GM20000 (cell line): Measurements from ENCODE around the gene HDC.

ENCODE experiments used
- DNase-seq: peaks from one replicate; pipeline ENCODE4 v3.0.0; 2012; ENCODE audit warnings: low spot score
- CTCF ChIP-seq: IDR thresholded peaks from 2 replicates; pipeline ENCODE4 v1.5.1; 2012; ENCODE audit warnings: mild to moderate bottlenecking, control low read depth; ENCODE audit errors: extremely low read depth, missing control alignments

Gene HDC

DNA sequence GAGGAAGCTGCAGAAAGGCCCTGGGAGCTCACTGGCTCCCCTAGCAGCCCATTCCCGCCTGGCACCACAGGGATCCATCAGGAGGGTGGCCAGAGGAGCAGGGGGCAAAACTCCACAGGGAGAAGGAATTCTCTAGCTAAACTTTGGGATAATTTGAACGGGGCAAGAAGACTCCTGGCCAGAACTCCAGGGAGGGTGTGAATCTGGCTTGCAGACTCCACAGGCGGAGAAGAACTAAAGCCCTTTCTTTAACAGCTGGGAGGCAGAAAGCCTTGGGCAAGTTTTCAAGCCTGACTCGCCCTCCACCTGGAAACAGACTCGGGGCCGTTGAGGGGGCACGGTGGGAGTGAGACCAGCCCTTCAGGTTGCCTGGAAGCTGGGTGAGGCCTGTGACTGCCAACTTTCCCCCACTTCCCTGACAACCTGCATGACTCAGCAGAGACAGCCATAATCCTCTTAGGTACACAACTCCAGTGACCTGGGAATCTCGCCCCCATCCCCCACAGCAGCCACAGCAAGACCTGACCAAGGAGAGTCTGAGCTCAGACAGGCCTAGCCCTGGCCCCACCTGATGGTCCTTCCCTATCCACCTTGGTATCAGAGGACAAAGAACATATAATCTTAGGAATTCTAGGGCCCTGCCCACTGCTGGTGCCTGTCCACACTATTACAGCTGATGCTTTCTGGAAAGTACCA lies 54.9 kb downstream of the HDC start:
- TF ChIP-seq CTCF, result no peak
- no peak for DNase-seq

DNA sequence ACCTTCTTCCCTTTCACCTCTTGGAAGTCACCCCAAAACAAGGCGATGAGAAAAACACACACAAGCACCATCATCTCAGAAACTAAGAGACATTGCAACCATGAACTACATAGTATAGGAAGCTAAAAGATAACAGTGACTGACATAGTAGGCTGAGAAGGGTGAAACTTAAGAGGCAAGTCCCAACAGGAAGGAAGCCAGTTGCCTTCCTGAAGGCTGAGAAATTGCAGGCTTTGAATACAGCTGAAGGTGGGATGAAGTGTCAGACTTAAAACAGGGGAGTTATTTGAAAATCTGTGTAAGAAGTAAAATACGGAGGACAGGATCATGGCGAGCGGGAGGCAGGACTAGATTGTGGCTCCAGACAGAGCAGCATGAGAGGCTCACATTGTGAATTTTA lies 55.7 kb downstream of the HDC start:
- TF ChIP-seq CTCF, result no peak
- DNase-seq, result no peak

DNA sequence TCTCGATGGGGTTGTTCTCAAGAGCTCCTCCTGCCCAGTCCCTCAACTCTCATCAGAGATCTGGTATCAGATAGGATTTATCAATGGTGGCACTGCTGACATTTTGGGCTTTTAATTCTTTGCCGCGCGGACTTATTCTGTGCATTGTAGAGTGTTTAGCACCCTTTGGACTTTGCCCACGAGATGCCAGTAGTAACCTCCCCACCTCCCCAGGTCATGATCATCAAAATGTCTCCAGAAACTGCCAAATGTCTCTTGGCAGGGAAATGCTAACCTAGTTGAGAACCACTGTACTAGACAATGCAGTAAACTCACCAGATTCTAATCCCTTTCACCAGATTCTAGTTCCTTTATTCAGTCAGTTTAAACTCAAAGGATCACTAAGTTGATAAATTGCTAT lies 59.5 kb downstream of the HDC start:
- DNase-seq, result no peak
- no peak for TF ChIP-seq CTCF

DNA sequence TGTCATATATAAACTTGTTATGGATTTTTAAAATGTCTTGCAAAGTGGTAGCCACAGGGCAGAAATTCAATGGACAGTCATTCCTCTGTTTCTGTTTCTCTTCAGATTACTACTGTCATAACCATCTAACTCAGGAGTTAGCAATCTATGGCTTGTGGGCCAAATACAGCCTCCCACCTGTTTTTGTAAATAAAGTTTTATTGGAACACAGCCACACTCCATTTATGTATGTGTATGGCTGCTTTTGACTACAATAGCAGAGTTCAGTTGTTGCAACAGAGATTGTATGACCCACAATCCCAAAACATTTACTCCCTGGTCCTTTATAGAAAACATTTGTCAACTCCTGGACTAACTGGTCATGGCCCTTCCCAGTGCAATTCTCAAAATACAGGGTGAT lies 63.5 kb downstream of the HDC start:
- no peak for TF ChIP-seq CTCF

GRCh38 chr15:50192926-50193620 lies 72.5 kb downstream of the HDC start:
- TF ChIP-seq CTCF, result no peak
- no peak for DNase-seq

More for the DNA sequence above, 63.5 kb downstream of the HDC start:
- no peak for DNase-seq

DNA sequence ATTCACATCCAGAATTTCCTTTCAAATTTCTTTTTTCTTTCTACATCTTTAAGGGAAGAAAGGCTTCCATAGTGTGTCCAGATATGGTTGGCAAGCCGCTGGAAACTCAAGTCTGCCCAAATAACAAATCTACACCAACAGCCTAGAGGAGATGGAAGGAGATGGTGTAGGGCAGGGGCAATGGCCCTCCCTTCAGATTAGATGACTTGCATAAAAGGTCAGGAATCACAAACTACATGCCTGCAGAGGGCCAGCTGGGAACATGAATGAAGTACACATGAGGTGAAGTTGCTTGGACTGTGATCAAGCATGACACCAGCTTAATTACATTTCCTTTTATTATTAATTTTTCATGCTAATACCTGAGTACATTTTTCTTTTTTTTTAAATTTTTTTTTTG lies 73.4 kb downstream of the HDC start:
- TF ChIP-seq CTCF, result no peak
- DNase-seq, result no peak
